Transverse colon (tissue), 4 donors: ENCODE data around the gene VARS1. TPM values are rescaled to one million over a fixed set of nuclear protein-coding genes. Genes with fewer than 3 reads are reported as not detected.

ENCODE experiments used
- DNase-seq: peaks from one replicate; pipeline ENCODE4 v3.0.0-alpha.2; 2019
- H3K27ac ChIP-seq, 4 donors: fragments of 200-600 bp; sonication (generic); 2 replicates each; pipeline ENCODE4 v1.5.1; 2016 to 2018; ENCODE audit warnings: inconsistent platforms in 4 of 4
- H3K27me3 ChIP-seq: fragments of 200-600 bp; sonication (generic); 2 replicates; pipeline ENCODE4 v1.5.1; 2017; ENCODE audit warnings: inconsistent platforms
- H3K36me3 ChIP-seq, 4 donors: fragments of 200-600 bp; sonication (generic); 2 replicates each; pipeline ENCODE4 v1.5.1; 2017 to 2019; ENCODE audit warnings: inconsistent platforms in 4 of 4
- H3K4me1 ChIP-seq, 4 donors: fragments of 200-600 bp; sonication (generic); 2 replicates each; pipeline ENCODE4 v1.5.1; 2017 to 2020; ENCODE audit warnings: inconsistent platforms in 4 of 4
- H3K4me3 ChIP-seq, 4 donors: fragments of 200-600 bp; sonication (generic); 1 replicate in 1 of 4; 2 replicates in 3 of 4; pipeline versions ENCODE4 v1.5.1 to v1.6.1; 2017 to 2019; ENCODE audit warnings: inconsistent platforms in 4 of 4
- H3K9me3 ChIP-seq, 2 donors: fragments of 200-600 bp; sonication (generic); 2 replicates each; pipeline ENCODE4 v1.5.1; 2017 to 2019; ENCODE audit warnings: inconsistent platforms in 2 of 2
- EP300 ChIP-seq: sonication (generic); formaldehyde crosslinking; IDR thresholded peaks from one replicate; pipeline ENCODE4 v1.6.1; 2017; ENCODE audit warnings: antibody characterized with exemption, low read depth
- POLR2A ChIP-seq: fragments of 450-650 bp; IDR thresholded peaks from one replicate; pipeline ENCODE4 v1.6.1; 2016; ENCODE audit warnings: antibody characterized with exemption, mild to moderate bottlenecking, moderate library complexity
- POLR2AphosphoS5 ChIP-seq, 3 donors: sonication (generic); formaldehyde crosslinking; IDR thresholded peaks; one replicate each; pipeline ENCODE4 v1.6.1; 2016; ENCODE audit warnings: antibody characterized with exemption in 3 of 3
- WGBS, 2 donors: methylation state at CpG; one replicate each; pipeline ENCODE4 v1.1.5; 2018; ENCODE audit warnings: low coverage in 1 of 2; 5-methylcytosine and 5-hydroxymethylcytosine counted together
- in situ Hi-C, 4 donors: fragments of 200-750 bp; cut with MboI; loops; one replicate each; pipeline versions ENCODE4 v1.15.0 to v1.15.1; 2017; ENCODE audit warnings: low sequenced_read_pairs in 3 of 4, low pct_ligation_motif_present in 1 of 4, low pct_unique_long_range_greater_than_20kb in 1 of 4
- intact Hi-C: fragments of 100-400 bp; cut with DNase I; formaldehyde crosslinking; loops from one replicate; pipeline ENCODE4 v1.15.1; 2023; ENCODE audit warnings: low total_unique reads
- total RNA-seq, 4 donors: library from RNA; depleted of rRNA; stranded (reverse); fragments of >200 nt; gene quantifications; one replicate each; pipeline ENCODE4 v1.1.0, GENCODE V29; 2016
- TF ChIP-seq, protein P1 (sequence below), 5 experiments: fragments of 200-600 bp in 3 of 5; fragments of 450-650 bp in 2 of 5; sonication (generic) in 3 of 5; IDR thresholded peaks; 1 replicate in 2 of 5; 2 replicates in 3 of 5; pipeline ENCODE4 v1.5.1; 2016 to 2017; ENCODE audit warnings: antibody characterized with exemption in 5 of 5, inconsistent platforms in 3 of 5, mild to moderate bottlenecking in 2 of 5, moderate library complexity in 1 of 5

Gene VARS1
- total RNA-seq, 4 donors from 2014 or later = 18.0 to 54.7 (median 31.1) TPM

DNA sequence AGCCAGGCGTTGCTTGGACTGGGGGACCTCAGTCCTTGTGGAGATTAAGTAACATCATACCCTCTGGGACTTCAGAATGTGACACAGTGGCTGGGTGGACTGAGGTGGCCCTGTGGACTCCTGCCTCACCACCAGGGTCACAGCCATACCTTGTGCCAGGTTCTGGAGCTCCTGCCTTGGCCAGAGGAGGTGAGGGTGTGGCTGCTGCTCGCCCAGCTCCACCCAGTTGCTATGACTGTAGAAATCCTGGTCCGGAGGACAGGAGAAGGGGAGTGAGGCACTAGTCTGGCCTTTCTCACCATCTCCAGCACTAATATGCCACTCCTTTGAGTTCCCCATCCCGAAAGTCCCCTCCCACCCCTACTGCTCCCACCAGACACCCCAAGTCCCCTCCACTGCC, 20.4 kb downstream of the VARS1 start:
- no peak overlapping the region for H3K4me3 ChIP-seq
- in situ Hi-C loops = no loop called here
- H3K4me1 ChIP-seq = peaks cover 18 to 36% (median 29%) of the 10 kb centered on the region in 4 donors
- H3K9me3 ChIP-seq = no peaks in the 10 kb centered on the region
- no peaks in the 10 kb centered on the region for H3K27me3 ChIP-seq
- 52 to 61% methylated on average over 2 of the region's 4 CpGs for WGBS, 2 donors
- H3K36me3 ChIP-seq = peaks cover 0 to 3% (median 0%) of the 10 kb centered on the region in 4 donors
- peak; percentile 74 for DNase-seq
- peak overlapping the region; percentile 47 to 71 (median 59) for H3K27ac ChIP-seq
- intact Hi-C loops = no loop called here
- TF ChIP-seq EP300 (no peak), POLR2A (no peak), POLR2AphosphoS5 (IDR thresholded peaks at IDR 0.05) (peak in 1 of 3 donors; percentile 12)
- TF ChIP-seq, protein P1, sequence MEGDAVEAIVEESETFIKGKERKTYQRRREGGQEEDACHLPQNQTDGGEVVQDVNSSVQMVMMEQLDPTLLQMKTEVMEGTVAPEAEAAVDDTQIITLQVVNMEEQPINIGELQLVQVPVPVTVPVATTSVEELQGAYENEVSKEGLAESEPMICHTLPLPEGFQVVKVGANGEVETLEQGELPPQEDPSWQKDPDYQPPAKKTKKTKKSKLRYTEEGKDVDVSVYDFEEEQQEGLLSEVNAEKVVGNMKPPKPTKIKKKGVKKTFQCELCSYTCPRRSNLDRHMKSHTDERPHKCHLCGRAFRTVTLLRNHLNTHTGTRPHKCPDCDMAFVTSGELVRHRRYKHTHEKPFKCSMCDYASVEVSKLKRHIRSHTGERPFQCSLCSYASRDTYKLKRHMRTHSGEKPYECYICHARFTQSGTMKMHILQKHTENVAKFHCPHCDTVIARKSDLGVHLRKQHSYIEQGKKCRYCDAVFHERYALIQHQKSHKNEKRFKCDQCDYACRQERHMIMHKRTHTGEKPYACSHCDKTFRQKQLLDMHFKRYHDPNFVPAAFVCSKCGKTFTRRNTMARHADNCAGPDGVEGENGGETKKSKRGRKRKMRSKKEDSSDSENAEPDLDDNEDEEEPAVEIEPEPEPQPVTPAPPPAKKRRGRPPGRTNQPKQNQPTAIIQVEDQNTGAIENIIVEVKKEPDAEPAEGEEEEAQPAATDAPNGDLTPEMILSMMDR (IDR thresholded peaks at IDR 0.05) = peak in 4 of 5 experiments; percentile 14 to 65 (median 36)

- Histone ChIP-seq H3K27ac (no peak overlapping the region), H3K9me3 (no peaks in the 10 kb centered on the region), H3K4me3 (no peak overlapping the region), H3K4me1 (peaks cover 18 to 33% (median 26%) of the 10 kb centered on the region in 4 donors), H3K36me3 (no peaks in the 10 kb centered on the region), H3K27me3 (no peaks in the 10 kb centered on the region)
- TF ChIP-seq EP300 (no peak), POLR2A (no peak), POLR2AphosphoS5 (IDR thresholded peaks at IDR 0.05) (no peak)
- TF ChIP-seq, protein P1 (IDR thresholded peaks at IDR 0.05) = no peak
- 63 to 75% methylated on average over 4 of the region's 4 CpGs for WGBS, 2 donors
- no peak for DNase-seq
- in situ Hi-C loops (no loop called here), intact Hi-C loops (no loop called here)
These were observed 23.6 kb downstream of the VARS1 start for GRCh38 chr6:31771992-31772358.

DNA sequence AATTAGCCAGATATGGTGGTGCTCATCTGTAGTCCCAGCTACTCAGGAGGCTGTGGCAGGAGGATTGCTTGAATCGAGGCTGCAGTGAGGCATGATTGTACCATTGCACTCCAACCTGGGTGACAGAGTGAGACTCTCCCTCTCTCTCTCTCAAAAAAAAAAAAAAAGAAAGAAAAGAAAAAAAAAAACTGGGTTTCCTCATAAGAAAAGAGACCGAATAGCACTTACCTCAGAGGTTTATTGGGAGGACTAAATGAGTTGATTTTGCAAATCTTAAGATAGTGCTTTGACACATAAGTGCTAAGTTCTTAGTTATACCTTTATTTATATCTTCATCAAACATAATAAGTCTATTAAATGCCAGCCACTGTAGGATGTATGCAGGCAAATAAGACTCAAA, 24.7 kb downstream of the VARS1 start:
- no peak for DNase-seq
- H3K9me3 ChIP-seq = no peaks in the 10 kb centered on the region
- intact Hi-C loops = no loop called here
- no peaks in the 10 kb centered on the region for H3K36me3 ChIP-seq
- H3K27me3 ChIP-seq = no peaks in the 10 kb centered on the region
- 47 to 73% methylated on average over 1 to 2 of the region's 2 CpGs for WGBS, 2 donors
- peaks cover 8 to 30% (median 17%) of the 10 kb centered on the region in 4 donors for H3K4me1 ChIP-seq
- in situ Hi-C loops = no loop called here
- no peak overlapping the region for H3K4me3 ChIP-seq
- no peak for TF ChIP-seq POLR2A
- H3K27ac ChIP-seq = peak overlapping the region; percentile 76 to 83 (median 78)

DNA sequence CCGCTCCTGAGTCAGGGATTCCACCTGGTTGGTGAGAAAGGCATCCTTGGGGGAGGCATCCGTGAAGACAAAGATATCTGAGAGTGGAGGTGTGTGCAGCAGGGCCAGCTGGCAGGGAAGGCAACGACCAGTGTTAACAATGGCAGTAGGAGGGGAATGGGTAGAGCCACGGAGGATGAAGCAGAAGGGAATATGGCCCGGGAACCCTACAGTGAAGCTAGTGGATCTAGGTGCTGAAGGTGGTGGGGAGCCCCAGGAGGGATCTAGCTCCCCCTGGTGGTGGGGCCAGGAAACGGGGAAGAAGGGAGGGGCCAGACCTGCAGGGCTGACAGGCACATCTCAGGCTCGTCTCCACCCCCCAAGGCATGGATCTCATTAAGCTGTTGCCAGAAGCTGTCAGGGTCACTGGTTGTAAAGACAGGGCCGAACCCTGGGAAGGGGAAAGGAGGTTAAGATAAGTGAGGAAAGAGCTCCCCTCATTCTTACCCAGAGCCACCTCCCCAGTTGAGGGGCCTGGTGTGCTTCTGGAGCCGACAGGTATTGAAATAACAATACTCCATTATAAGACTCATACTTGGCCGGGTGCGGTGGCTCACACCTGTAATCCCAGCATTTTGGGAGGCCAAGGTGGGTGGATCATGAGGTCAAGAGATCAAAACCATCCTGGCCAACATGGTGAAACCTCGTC, 25.7 kb downstream of the VARS1 start:
- H3K4me3 ChIP-seq = no peak overlapping the region
- no peaks in the 10 kb centered on the region for H3K9me3 ChIP-seq
- no peaks in the 10 kb centered on the region for H3K36me3 ChIP-seq
- no peaks in the 10 kb centered on the region for H3K27me3 ChIP-seq
- in situ Hi-C loops = loop anchor here in 2 of 4 donors (5.0 to 10.0 kb wide), 2 partner anchors 83 to 85 kb away; partner anchors contain the start of gene LY6G5C (in 1 of the 2)
- TF ChIP-seq, protein P1 (IDR thresholded peaks at IDR 0.05) = peak; percentile 83 to 95 (median 90)
- no peak for TF ChIP-seq EP300
- TF ChIP-seq POLR2AphosphoS5 (IDR thresholded peaks at IDR 0.05) = peak in 1 of 3 donors; percentile 2
- no peak for TF ChIP-seq POLR2A
- H3K4me1 ChIP-seq = peaks cover under 1 to 21% (median 9%) of the 10 kb centered on the region in 4 donors
- peak overlapping the region; percentile 76 to 83 (median 78) for H3K27ac ChIP-seq
- peak; percentile 94 for DNase-seq
- 7 to 52% methylated on average over 3 to 12 of the region's 12 CpGs for WGBS, 2 donors
- intact Hi-C loops = no loop called here
